UCSD-AML1 (cell line): Measurements from ENCODE around the gene EXOC5.
"Not testable (repeated sequence)": the region's sequence is repeated elsewhere in the genome, so short reads cannot be mapped to it uniquely, and the experiment has no call there.

ENCODE experiments used
- DNase-seq: peaks from one replicate; lab custom pipeline; 2025; ENCODE audit not compliant: unreplicated experiment; lab: John Stamatoyannopoulos, UW

The EXOC5 gene

DNA sequence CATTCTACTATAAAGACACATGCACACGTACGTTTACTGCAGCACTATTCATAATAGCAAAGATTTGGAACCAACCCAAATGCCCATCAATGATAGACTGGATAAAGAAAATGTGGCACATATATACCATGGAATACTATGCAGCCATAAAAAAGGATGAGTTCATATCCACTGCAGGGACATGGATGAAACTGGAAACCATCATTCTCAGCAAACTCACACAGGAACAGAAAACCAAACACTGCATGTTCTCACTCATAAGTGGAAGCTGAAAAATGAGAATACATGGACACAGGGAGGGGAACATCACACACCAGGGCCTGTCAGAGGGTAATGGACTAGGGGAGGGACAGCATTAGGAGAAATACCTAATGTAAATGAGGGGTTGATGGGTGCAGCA, 10.5 kb downstream of the EXOC5 start:
- not testable (repeated sequence) for DNase-seq

- DNase-seq, result no peak
These were observed 13.8 kb downstream of the EXOC5 start for GRCh38 chr14:57254884-57255283.

- DNase-seq, result no peak
These were observed 21.6 kb downstream of the EXOC5 start for GRCh38 chr14:57246933-57247657.

- DNase-seq, result no peak
These were observed 22.8 kb downstream of the EXOC5 start for GRCh38 chr14:57245941-57246340.

DNA sequence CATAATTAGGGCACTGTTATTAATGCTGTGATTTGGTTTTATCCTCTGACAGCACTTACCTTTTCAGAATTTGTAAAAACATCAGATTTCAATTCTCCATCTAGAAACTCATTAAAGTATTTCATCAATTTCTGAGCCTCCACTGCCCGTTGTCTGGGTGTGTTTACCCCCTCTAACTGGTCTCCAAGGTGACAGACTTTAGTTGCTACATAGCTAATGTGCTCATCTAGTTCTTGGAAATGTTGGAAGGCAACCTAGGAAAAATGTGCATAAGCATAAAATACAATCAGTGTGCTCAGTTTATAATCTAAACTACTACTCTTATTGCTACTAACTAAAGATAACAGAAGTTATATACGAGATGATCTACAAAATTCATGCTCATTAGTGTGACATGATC, 24.6 kb downstream of the EXOC5 start:
- no peak for DNase-seq

- no peak for DNase-seq
These were observed 25.4 kb downstream of the EXOC5 start for GRCh38 chr14:57243320-57243719.

DNA sequence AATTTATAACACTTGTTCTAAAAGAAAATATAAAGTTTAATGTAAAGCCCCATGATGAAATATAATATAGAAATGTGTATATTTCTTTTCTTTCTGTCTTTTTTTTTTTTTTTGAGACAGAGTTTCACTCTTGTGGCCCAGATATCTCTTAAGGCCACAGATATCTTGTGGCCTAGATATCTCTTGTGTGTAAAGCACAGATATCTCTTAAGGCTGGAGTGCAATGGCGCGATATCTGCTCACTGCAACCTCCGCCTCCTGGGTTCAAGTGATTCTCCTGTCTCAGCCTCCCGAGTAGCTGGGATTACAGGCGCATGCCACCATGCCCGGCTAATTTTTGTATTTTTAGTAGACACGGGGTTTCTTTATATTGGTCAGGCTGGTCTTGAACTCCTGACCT, 28.6 kb downstream of the EXOC5 start:
- DNase-seq, result not testable (repeated sequence)

- DNase-seq, result no peak
These were observed 36.7 kb downstream of the EXOC5 start for GRCh38 chr14:57232006-57232405.

GRCh38 chr14:57228320-57228719, 40.4 kb downstream of the EXOC5 start:
- DNase-seq, result not testable (repeated sequence)

DNA sequence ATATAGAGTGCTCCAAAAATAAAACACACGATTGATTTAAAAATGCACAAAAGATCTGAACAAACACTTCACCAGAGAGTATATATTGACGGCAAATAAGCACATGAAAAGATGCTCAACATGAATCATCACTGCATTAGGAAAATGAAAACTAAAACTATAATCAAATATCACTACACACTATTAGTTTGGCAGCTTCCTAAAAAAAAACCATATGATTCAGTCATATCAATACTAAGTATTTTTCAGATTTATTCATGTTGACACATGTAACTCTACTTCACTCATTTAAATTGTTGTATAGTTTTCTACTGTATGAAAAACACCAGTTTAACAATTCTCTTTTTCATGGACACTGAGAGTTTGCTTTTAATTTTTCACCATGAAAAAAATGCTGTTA, 41.6 kb downstream of the EXOC5 start:
- DNase-seq, result no peak

GRCh38 chr14:57221931-57222330, 46.8 kb downstream of the EXOC5 start:
- no peak for DNase-seq

GRCh38 chr14:57212919-57213318, 55.8 kb downstream of the EXOC5 start:
- no peak for DNase-seq

- DNase-seq, result no peak
These were observed 59.1 kb downstream of the EXOC5 start for GRCh38 chr14:57209561-57209960.

- DNase-seq, result no peak
These were observed 62.8 kb downstream of the EXOC5 start for GRCh38 chr14:57205938-57206337.

DNA sequence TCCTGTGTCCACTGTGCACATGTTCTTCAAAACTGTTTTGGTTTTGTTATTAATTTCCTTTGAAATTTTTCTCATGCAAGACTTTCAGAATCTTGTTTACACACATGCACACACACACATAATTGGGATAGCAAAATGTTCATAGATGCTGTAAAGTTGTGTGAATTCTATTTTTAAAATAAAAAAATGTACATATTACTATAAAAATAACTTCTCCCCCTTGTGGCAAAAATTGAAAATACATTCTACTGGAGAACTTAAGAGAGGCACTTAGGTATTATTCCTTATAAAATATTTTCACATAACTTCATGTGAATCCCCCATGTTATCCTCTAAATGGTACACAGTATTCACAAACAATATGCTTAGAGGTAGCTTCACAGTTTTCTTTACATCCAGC, 66.0 kb downstream of the EXOC5 start:
- not testable (repeated sequence) for DNase-seq

GRCh38 chr14:57199921-57200320, 68.8 kb downstream of the EXOC5 start:
- DNase-seq, result no peak

- no peak for DNase-seq
These were observed 79.6 kb downstream of the EXOC5 start for GRCh38 chr14:57189070-57189469.

- peak; percentile 13 for DNase-seq
These were observed 85.8 kb downstream of the EXOC5 start for GRCh38 chr14:57182760-57183503.

DNA sequence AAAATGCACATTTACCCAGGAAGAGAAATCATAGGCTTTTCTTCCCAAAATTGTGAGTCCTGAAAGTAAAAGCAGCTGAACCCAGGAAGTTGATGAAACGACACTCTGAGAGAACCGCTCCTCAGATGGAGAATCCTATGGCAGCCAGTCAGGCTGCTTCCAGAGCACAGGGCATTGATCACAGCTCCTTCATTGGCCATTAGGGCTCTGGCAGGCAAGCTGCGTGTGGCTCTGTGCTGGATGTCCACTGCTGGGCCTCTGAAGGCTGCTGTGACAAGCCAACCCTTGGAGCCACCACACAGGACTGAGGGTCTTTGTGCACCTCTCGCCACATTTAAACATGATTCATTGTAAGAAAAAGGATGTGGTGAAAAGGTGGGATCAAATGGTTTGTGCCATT, 89.4 kb downstream of the EXOC5 start:
- DNase-seq, result no peak

GRCh38 chr14:57174466-57174865, 94.2 kb downstream of the EXOC5 start:
- no peak for DNase-seq

DNA sequence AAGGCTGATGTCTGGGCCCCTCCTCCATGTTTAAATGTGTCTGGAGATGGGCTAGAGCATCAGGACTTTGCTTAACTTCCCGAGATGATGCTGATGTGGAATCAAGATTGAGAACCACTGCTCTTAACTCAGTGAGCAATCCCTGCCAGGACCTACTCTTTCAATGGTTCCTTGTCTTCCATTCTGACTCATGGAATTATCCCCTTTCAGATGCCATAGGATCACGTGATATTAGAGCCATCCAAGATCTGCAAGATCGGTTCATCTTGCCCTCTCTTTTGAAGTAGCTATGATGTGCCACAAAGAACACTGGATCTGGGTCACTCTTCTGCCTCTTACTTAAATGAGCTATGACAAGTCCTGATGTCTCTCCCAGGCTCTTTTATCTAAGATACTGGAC, 96.8 kb downstream of the EXOC5 start:
- no peak for DNase-seq

DNA sequence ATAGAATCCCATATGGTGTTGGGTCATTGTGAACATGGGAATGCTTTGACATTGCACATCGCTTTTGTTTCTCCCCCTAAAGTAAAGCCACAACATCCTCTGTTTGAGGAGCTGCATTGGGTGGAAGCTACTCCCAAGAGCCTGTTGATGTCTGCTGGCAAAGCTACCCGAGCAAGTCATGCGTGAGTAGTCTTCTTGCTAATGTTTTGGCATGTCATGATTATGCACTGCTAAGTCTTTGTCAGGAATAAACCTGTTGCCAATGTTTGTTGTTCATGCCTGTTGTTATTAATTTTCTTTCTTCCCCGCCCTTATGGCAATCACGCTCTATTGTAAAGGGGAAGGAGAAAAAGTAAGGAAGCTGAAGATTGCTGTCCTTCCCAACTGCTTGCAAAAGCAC, 97.3 kb downstream of the EXOC5 start:
- no peak for DNase-seq

DNA sequence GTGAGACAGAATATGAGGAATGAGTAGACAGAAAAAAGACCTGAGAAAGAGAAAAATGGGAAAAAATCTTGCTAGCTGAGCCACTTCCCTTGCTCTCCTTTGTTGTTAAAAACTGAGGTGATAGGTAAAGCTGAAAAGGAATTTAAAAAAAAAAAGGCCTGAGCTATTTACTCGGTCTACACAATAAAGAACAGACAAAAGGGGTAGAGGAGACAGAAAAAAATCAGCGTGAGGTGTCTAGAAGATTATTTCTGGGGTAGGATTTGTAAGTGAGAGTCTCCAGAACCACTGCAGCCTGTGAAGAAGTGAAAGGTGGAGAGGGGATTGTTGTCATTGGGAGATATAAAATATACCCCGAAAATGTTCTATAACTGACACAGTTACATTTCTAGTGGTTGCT, 98.8 kb downstream of the EXOC5 start:
- DNase-seq, result no peak
